Type B pancreatic cell (in vitro differentiated cells): ENCODE measurements around the gene COX6B1. TPM values are rescaled to one million over a fixed set of nuclear protein-coding genes. Genes with fewer than 3 reads are reported as not detected.
"Not testable (repeated sequence)": the region's sequence is repeated elsewhere in the genome, so short reads cannot be mapped to it uniquely, and the experiment has no call there.

ENCODE experiments used
- DNase-seq: peaks from one replicate; pipeline ENCODE4 v3.0.0; 2021; ENCODE audit warnings: mixed read lengths; ENCODE audit not compliant: unreplicated experiment; ENCODE audit errors: extremely low spot score
- H3K27ac Mint-ChIP-seq: 2 replicates; pipeline ENCODE4 v1.8.0; 2021; ENCODE audit warnings: mild to moderate bottlenecking, mixed read lengths
- H3K27me3 Mint-ChIP-seq: 2 replicates; pipeline ENCODE4 v1.8.0; 2021; ENCODE audit warnings: mixed read lengths
- H3K36me3 Mint-ChIP-seq: 2 replicates; pipeline ENCODE4 v1.8.0; 2021; ENCODE audit warnings: mixed read lengths
- H3K4me1 Mint-ChIP-seq: one replicate; pipeline ENCODE4 v1.8.0; 2021; ENCODE audit warnings: mixed read lengths; ENCODE audit not compliant: unreplicated experiment
- H3K4me3 Mint-ChIP-seq: 2 replicates; pipeline ENCODE4 v1.8.0; 2021; ENCODE audit warnings: mild to moderate bottlenecking, mixed read lengths
- H3K9me3 Mint-ChIP-seq: 2 replicates; pipeline ENCODE4 v1.8.0; 2021; ENCODE audit warnings: mixed read lengths
- CTCF ChIP-seq: fragments of 200-600 bp; sonication (generic); conservative IDR thresholded peaks from 2 replicates; pipeline ENCODE4 v1.5.0; 2021; ENCODE audit warnings: antibody characterized with exemption, mild to moderate bottlenecking
- long read RNA-seq: library from polyadenylated mRNA; unstranded; transcript quantifications from one replicate; pipeline ENCODE4 v2.0.0, GENCODE V29; 2020
- total RNA-seq: library from RNA; stranded (reverse); gene quantifications from 2 replicates; pipeline ENCODE4 v1.2.1, GENCODE V29; 2021; ENCODE audit warnings: low replicate concordance

COX6B1 gene, protein sequence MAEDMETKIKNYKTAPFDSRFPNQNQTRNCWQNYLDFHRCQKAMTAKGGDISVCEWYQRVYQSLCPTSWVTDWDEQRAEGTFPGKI
- 408 and 544 TPM in 2 replicates for total RNA-seq
- long read RNA-seq, transcript COX6B1-201 (4 exons, 667 nt) = major isoform, 156 of 160 reads
- long read RNA-seq, partial matches to known transcripts = 1 of 160 reads
- long read RNA-seq, other reads (novel, unspliced or antisense) = 3 of 160 reads

- peak; percentile 88 for DNase-seq
- Mint-ChIP-seq H3K4me3 (peak within 1 kb of the TSS; percentile 96), H3K4me1 (peaks cover 16% of the 10 kb centered on the region), H3K9me3 (no peaks in the 10 kb centered on the region), H3K36me3 (no peaks in the 10 kb centered on the region), H3K27ac (peak within 1 kb of the TSS; percentile 97), H3K27me3 (no peaks in the 10 kb centered on the region)
- TF ChIP-seq CTCF = no peak
These were observed at the start of gene COX6B1 for GRCh38 chr19:35648017-35648961. TSS of gene COX6B1 (plus strand) at chr19:35648323. CDS start at chr19:35651244, 2,921 bp downstream.

GRCh38 chr19:35601971-35602370, 46.2 kb upstream of the COX6B1 start:
- TF ChIP-seq CTCF = no peak
- H3K4me1 Mint-ChIP-seq = no peaks in the 10 kb centered on the region
- H3K36me3 Mint-ChIP-seq = no peaks in the 10 kb centered on the region
- no peaks in the 10 kb centered on the region for H3K9me3 Mint-ChIP-seq
- H3K27ac Mint-ChIP-seq = no peak overlapping the region
- peaks cover 20% of the 10 kb centered on the region for H3K27me3 Mint-ChIP-seq
- H3K4me3 Mint-ChIP-seq = no peak overlapping the region
- DNase-seq = no peak

DNA sequence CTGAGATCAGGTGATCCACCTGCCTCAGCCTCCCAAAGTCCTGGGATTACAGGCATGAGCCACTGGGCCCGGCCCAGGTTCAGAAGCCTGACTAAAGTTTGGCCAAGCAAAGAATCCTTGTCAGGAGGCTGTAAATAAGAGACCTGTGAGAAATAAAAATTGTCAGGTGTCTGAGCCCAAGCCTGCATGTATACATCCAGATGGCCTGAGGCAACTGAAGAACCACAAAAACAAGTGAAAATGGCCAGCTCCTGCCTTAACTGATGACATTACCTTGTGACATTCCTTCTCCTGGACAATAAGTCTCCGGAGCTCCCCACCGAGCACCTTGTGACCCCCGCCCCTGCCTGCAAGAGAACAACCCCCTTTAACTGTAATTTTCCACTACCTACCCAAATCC, 43.7 kb upstream of the COX6B1 start:
- not testable (repeated sequence) for H3K9me3 Mint-ChIP-seq, H3K27ac Mint-ChIP-seq, H3K36me3 Mint-ChIP-seq, DNase-seq, H3K27me3 Mint-ChIP-seq, H3K4me3 Mint-ChIP-seq, H3K4me1 Mint-ChIP-seq

DNA sequence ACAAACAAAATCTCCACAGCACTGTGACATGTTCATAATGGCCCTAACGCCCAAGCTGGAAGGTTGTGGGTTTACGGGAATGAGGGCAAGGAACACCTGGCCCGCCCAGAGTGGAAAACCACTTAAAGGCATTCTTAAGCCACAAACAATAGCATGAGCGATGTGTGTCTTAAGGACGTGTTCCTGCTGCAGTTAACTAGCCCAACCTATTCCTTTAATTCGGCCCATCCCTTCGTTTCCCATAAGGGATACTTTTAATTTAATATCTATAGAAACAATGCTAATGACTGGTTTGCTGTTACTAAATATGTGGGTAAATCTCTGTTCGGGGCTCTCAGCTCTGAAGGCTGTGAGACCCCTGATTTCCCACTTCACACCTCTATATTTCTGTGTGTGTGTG, 41.0 kb upstream of the COX6B1 start:
- DNase-seq, H3K27me3 Mint-ChIP-seq, H3K36me3 Mint-ChIP-seq, H3K4me3 Mint-ChIP-seq, H3K4me1 Mint-ChIP-seq, H3K9me3 Mint-ChIP-seq, H3K27ac Mint-ChIP-seq: not testable (repeated sequence)

DNA sequence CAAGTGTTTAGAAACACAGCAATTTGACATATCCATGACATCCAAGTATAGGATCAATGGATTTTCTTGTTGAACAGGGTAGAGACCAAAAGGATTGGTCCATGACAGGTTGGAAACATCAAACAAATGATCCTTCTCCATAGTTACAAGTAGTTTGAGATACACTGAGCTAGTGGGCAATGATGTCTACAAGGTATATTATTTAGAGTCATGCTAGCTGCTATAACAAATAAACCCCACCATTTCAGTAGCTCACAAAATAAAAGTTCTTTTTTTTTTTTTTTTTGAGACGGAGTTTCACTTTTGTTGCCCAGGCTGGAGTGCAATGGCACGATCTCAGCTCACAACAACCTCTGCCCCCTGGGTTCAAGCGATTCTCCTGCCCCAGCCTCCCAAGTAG, 40.5 kb upstream of the COX6B1 start:
- H3K4me3 Mint-ChIP-seq = no peak overlapping the region
- no peak for DNase-seq
- no peak for TF ChIP-seq CTCF
- H3K9me3 Mint-ChIP-seq = peaks cover 8% of the 10 kb centered on the region
- no peaks in the 10 kb centered on the region for H3K27me3 Mint-ChIP-seq
- peaks cover 5% of the 10 kb centered on the region for H3K4me1 Mint-ChIP-seq
- H3K36me3 Mint-ChIP-seq = no peaks in the 10 kb centered on the region
- no peak overlapping the region for H3K27ac Mint-ChIP-seq

- Mint-ChIP-seq H3K27me3 (no peaks in the 10 kb centered on the region), H3K27ac (no peak overlapping the region), H3K36me3 (no peaks in the 10 kb centered on the region), H3K4me3 (no peak overlapping the region), H3K4me1 (peaks cover 5% of the 10 kb centered on the region), H3K9me3 (peaks cover 8% of the 10 kb centered on the region)
- no peak for DNase-seq
- TF ChIP-seq CTCF = no peak
These were observed 39.9 kb upstream of the COX6B1 start for GRCh38 chr19:35608251-35608650.
